ENCODE data around the gene AKAP1. TPM values are rescaled to one million over a fixed set of nuclear protein-coding genes. Genes with fewer than 3 reads are reported as not detected.

The AKAP1 gene
- 90.7 TPM for polyA plus RNA-seq (ENCODE audit: insufficient read length)

- peak; percentile 98 for DNase-seq
Measured at GRCh38 chr17:57084802-57085447, at the start of gene AKAP1. AKAP1 (plus strand) TSS chr17:57085246; CDS start chr17:57105465, 20,219 bp downstream.

DNA sequence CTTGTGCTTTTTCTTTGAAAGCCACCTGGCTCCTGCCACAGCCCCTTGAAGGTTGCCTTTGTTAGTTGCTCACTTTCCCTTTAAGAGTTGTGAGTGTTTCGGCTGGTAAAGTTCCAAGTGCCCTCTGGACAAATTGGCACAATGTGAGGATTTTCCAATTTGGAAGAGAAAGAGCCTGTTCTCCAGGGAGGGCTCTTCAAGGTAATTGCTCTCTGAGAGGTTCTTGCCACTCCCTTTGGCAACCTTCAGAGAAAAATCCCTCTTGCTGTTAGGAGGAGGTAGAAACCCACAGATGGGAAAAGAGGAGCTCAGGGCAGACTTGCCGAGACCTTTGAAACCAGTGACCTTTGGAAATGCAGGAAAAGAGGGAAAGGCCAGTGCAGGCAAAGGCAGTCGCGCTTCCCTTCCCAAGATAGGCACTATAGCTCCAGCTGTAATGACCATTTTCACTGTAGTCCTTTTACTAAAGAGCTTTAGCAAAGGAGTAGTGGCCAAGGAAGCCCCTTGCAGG is 49.0 kb upstream of the AKAP1 start:
- no peak for DNase-seq

DNA sequence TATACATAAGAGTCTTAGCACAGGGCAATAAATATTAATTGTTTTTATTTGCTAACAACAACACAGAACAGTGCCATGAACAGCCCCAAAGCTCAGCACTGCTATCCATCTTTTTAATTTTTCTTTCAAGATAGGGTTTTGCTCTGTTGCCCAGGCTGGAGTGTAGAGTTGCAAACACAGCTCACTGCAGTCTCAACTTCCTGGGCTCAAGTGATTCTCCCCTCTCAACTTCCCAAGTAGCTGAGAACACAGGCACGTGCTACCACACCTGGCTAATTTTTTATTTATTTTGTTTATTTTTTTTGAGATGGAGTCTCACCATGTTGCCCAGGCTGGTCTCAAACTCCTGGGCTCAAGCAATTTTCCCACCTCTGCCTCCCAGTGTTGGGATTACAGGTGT is 47.6 kb upstream of the AKAP1 start:
- no peak for DNase-seq

GRCh38 chr17:57038486-57038885 is 46.6 kb upstream of the AKAP1 start:
- DNase-seq = no peak

GRCh38 chr17:57040571-57040970 is 44.5 kb upstream of the AKAP1 start:
- no peak for DNase-seq

DNA sequence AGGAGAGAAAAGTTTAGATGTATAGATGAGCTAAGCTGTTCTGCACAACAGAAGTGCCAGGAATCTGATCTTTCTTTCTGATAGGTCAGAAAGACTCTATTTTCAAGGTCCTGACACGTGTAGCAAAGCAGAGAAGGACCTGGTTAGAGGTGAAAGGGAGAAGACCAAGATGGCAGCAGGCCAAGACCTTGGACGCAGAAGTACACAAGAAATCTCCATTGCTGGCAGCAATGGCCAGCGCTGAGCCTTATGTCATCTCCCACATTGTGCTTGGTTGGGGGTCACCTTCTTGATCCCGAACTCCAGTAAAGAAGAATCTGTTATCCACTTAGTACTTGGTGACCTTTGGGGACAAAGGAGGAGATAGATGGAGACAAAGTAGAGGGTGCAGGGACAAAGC is 41.8 kb upstream of the AKAP1 start:
- no peak for DNase-seq

DNA sequence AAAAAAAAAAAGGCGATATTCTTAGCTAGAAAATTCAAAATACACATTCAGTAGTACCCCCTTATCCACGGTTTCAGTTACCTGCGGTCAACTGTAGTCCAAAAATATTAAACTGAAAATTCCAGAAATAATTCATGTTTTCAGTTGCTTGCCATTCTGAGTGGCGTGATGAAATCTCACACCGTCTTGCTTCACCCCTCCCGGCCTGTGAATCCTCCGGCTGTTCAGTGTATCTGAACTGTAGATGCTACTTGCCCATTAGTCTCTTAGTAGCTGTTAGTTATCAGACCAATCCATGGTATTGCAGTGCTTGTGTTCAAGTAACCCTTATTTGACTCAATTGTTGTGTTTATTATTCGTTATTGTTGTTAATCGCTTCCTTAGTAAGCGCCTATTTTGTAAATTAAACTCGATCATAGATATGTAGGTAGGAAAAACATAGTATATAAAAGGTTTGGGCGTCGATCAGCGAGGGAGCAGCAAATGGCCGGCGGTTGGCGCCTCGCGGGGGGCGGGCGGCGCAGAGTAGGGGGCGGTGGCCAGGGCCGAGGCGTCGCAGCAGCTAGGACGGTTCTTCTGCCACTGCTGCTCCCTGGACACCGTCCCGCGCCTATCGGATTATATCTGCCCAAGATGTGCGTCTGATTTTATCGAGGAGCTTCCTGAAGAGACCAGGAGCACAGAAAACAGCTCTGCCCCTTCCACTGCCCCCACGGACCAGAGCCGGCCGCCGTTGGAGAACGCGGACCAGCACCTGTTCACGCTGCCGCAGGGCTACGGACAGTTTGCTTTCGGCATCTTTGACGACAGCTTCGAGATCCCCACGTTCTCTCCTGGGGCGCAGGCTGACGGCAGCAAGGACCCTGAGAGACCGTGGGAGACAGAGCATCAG is 39.8 kb upstream of the AKAP1 start:
- DNase-seq = no peak

DNA sequence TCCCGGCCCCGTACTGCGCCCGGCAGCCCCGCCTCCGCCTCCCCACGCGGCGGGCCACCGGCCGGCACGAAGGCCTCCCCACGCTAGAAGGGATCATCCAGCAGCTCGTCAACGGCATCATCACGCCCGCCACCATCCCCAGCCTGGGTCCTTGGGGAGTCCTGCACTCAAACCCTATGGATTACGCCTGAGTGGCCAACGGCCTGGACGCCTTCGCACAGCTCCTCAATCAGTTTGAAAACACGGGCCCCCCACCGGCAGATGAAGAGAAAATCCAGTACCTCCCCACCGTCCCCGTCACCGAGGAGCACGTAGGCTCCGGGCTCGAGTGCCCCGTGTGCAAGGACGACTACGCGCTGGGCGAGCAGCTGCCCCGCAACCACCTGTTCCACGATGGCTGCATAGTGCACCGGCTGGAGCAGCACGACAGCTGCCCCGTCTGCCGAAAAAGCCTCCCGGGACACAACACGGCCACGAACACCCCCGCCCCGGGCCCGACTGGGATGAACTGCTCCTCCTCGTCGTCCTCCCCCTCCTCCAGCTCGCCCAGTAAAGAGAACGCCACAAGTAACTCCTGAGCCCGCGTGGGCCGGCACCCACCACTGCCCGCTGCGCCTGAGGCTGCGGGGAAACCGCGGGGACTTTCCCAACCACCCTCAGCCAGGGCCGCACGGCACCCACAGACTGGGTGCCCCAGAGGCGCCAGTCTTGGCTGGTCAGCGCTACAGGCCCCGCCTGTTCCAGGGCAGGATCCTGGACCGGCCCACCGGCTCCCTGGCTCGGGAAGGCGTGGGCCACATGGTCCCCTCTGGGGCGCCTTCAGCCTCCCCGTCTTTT is 39.0 kb upstream of the AKAP1 start:
- peak; percentile 19 for DNase-seq

DNA sequence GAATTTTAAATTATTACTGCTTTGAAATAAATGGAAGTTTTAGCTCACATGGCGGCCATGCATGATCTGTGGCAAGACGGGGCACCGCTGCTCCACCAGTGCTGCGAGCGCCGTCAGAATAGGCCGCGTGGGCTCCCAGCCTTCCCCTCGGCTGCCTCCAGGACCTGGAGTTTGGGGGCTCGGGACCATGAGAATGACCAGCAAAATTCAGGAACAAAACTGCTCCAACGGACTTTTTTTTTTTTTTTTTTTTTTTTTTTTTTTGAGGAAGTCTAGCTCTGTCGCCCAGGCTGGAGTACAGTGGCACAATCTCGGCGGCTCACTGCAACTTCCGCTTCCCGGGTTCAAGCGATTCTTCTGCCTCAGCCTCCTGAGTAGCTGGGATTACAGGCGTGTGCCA is 38.3 kb upstream of the AKAP1 start:
- DNase-seq = no peak

DNA sequence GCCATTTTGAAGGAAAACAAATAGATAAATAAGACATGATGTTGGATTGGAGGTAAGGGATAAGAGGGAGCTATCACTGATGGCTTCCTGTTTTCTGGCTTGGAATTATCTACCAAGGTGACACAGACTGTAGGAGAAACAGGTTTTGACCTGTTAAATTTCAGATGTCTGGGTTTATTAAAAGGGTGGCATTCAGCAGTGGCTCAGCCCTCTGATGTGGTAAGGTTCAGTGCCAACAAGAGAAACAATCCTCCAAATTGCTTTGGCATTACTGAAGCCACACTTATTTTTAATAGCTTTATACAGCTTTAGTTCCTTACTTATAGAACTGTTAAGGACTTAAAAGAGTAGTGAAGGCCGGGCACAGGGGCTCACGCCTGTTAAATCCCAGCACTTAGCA is 37.0 kb upstream of the AKAP1 start:
- DNase-seq = no peak

DNA sequence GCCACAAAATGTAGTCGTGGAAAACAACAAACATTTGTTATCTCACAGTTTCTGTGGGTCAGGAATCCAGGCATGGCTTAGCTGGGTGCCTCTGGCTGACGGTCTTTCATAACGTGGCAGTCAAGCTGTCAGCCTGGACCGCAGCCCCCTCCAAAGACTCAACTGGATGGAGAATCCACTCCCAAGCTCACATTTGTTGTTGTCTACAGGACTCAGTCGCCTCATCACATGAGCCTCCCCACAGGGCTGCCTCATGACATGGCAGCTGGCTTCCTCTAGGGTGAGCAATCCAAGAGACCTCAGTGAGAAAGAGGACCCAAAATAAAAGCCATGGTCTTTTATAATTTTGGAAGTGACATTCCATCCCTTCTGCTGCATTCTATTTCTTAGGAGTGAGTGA is 34.7 kb upstream of the AKAP1 start:
- DNase-seq = no peak

DNA sequence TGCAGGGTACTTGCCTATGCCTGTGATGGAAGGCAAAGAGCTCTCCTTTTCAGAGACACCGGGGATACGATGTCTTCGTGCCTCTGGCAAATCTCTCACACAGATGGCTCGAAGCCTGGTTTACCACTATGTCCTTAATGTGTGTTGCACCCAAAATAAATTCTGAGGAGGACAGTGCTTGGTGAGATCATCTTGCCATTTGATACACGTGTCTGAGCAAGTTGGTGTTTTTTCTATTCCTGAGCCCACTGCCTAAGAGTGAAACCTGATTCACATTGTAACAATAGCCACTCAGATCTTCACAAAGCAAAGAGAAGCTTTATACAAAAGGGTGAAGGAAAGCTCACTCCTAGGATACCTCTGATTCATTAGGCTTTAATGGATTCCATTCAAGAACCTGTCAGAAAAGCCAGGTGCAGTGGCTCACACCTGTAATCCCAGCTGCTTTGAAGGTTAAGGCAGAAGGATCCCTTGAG is 33.1 kb upstream of the AKAP1 start:
- no peak for DNase-seq

DNA sequence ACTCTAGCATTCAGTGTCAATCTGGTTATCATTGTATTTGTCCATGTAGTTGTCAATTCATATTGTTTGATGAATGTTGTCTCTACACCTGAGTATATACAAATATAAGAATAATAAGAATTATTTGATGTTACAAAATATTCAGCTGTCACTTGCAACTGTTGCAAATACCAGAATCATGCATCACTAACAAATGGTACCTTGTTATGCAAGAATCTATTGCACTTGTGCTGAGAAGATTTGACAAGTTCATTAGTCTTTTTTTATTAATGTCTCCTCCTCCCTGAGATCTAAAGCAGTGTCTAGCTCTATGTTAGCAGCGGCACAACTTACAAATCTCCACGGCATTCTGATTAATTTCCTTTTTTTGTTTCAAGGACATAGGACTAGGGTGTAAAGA is 22.2 kb upstream of the AKAP1 start:
- no peak for DNase-seq

DNA sequence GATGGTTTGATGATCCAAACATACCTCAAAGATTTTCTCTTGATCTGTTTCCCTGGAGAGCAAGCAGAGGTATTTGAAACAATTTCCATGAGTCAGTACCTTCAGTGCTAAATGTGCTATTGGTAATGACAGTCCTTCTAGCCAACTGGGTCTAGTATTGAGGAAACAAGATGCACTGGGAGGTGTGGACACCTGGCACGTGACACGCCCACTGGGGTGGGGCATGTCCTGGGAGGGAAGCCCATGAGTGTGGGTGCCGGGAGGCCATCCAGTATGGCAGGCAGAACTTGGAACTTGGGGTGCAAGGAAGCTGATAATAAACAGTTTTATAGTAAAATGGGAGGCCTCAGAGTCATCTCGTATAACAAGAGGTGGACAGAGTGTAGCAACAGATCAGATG is 17.9 kb upstream of the AKAP1 start:
- DNase-seq = no peak

GRCh38 chr17:57067781-57068180 is 17.3 kb upstream of the AKAP1 start:
- DNase-seq = no peak

- DNase-seq = no peak
Measured at GRCh38 chr17:57068222-57068658, 16.8 kb upstream of the AKAP1 start.

DNA sequence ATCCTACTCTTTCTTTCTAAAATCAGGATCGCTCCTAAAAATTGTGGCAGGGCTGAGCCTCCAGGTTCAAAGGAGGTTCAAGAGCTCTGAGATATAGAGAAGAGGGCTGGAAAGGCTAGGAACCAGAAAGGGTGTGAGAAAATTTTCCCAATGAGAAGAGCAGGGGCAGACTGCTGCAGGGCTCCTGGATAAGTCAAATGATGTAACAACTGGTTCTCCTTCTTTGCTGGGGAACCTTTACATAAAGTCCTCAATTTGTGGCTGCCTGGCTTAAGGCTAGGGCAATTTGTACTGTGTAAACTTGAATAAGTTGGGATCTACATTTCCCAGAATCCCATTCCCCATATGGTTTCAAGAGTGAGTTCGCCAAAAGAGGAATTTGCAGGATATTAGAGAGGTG is 16.3 kb upstream of the AKAP1 start:
- no peak for DNase-seq

GRCh38 chr17:57071991-57072944 is 12.8 kb upstream of the AKAP1 start:
- DNase-seq = no peak

DNA sequence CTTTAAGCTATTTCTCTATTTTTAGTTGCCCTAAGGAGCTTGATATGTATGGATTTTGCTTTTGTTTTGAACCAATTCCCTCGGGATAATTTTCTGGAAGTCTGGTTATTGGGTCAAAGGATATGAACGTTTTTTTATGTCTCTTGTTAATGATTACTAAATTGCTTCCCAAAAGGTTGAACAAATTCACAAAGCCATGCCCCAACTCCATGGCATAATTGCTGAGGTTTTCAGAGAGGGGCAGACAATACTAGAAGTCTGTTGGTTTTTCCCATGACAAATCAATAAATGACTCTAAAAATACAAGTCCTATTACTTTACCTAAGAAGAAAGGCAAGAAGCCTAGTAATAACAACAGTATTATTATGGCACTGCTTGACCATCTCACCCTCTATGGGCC is 11.4 kb upstream of the AKAP1 start:
- no peak for DNase-seq

DNA sequence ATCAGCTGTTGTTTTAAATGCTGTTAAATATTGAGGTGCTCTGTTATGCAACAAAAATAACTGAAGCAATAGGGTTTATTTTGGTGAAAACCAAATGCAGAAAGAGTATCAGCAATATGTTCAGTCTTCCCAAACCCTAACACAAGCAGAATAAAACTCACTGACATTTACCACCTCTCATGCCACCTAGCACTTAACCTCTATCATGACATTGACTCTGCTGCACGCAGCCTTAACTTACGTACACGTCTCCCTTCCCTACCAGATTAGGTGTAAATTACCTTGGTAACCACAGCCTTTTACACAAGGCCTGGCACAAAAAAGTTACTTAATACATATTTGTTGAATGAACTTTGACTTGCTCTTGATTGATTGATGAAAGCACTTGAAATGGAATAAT is 9.9 kb upstream of the AKAP1 start:
- DNase-seq = no peak

- no peak for DNase-seq
Measured at GRCh38 chr17:57075785-57076184, 9.3 kb upstream of the AKAP1 start.

DNA sequence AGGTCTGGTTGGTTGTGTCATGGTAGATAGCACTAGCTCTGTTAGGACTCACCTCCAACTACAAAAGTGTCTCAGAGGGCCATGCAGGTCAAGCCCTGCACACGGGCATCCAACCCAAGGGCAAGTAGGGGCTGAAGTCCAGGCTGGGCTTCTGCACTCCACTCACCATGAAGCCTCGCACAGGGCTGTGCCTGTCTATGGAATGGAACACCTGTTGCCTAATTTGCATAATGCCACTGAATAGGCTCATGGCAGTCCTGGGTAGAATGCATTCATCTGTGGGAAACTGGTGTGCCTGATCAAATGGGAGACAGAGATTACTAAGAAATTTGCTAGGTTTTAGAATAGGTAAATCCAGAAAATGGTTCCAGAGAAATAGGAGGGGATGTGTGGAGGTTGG is 8.0 kb upstream of the AKAP1 start:
- DNase-seq = no peak

Measured in hindlimb muscle (tissue), 1 donor.